SJSA1 (cell line): ENCODE data around the gene GATD1. TPM values are rescaled to one million over a fixed set of nuclear protein-coding genes. Genes with fewer than 3 reads are reported as not detected.

ENCODE experiments used
- DNase-seq, 2 experiments: peaks; one replicate each; pipeline ENCODE4 v3.0.0-alpha.2; 2015 to 2020; ENCODE audit warnings: low spot score in 2 of 2, low read depth in 1 of 2
- H3K27ac ChIP-seq: fragments of 250-450 bp; sonication (Bioruptor Pico); 2 replicates; pipeline ENCODE4 v1.5.1; 2020; ENCODE audit warnings: mild to moderate bottlenecking, moderate library complexity
- H3K27me3 ChIP-seq: fragments of 250-450 bp; sonication (Bioruptor Pico); replicated peaks from 2 replicates; pipeline ENCODE4 v1.5.1; 2020; ENCODE audit warnings: mild to moderate bottlenecking, moderate library complexity
- H3K36me3 ChIP-seq: fragments of 250-450 bp; sonication (Bioruptor Pico); 2 replicates; pipeline ENCODE4 v1.5.1; 2020; ENCODE audit warnings: mild to moderate bottlenecking
- H3K4me1 ChIP-seq: fragments of 250-450 bp; sonication (Bioruptor Pico); replicated peaks from 2 replicates; pipeline ENCODE4 v1.6.1; 2021; ENCODE audit warnings: mild to moderate bottlenecking
- H3K4me3 ChIP-seq: fragments of 250-450 bp; sonication (Bioruptor Pico); 2 replicates; pipeline ENCODE4 v1.5.1; 2020; ENCODE audit warnings: mild to moderate bottlenecking
- H3K9me3 ChIP-seq: fragments of 250-450 bp; sonication (Bioruptor Pico); replicated peaks from 2 replicates; pipeline ENCODE4 v1.5.1; 2020; ENCODE audit warnings: mild to moderate bottlenecking
- total RNA-seq: library from RNA; depleted of rRNA; stranded (reverse); fragments of >200 nt; shearing (Covaris generic); gene quantifications from 2 replicates; pipeline ENCODE4 v1.2.3, GENCODE V29; 2014

GATD1 gene
- total RNA-seq, 1 experiment from 2014 or later: 12.4 TPM

DNA sequence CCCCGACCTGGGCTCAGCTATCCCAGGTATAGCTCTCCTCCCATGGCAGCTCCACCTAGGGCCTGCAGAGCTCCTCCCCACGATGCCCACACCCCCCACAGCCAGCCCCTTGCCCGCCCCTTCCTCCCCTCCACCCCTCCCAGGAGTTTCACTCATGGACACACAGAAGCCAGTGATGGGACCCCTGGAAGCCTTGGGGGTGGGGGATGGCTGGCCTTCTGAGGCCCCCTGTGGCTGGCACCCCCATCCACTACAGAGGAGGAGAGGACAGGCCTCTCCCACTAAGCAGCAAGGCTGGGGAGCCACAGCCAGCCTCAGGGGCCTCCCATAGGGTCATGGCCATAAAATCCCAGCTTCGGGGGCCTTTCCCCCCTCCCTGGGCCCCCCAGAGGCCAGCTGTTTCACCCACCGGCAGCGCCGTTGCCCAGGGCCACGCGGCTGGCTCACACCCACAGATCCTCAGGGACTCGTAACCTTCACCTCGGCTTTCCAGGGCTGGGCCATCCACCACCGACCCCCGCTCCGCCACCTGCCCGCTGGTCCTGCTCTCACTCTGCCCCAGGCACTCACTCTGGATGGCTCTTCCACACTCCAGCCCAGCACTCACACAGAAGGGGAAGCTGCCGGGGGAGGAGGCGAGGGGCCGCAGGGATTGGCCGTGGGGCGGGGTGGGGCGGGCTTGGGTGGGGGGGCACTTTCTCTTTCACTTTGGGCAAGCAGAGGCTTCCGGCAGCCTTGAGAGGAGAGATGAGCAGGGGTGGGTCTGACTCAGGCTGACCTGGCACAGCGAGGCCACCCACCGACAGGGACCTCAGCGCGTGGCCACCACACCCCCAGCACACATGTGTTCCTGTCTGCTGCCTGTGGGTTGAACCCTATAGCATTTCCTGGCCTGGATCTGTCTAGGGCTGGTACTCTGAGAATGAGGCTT, 18.6 kb upstream of the GATD1 start:
- DNase-seq: peak; percentile 69 to 93
- H3K27me3 ChIP-seq: no peaks in the 10 kb centered on the region
- peak overlapping the region; percentile 38; the same call in 1 of the 2 replicates for H3K27ac ChIP-seq
- no peaks in the 10 kb centered on the region for H3K36me3 ChIP-seq
- H3K4me1 ChIP-seq: peaks cover 27% of the 10 kb centered on the region
- H3K9me3 ChIP-seq: no peaks in the 10 kb centered on the region
- H3K4me3 ChIP-seq: peak overlapping the region; percentile 57

DNA sequence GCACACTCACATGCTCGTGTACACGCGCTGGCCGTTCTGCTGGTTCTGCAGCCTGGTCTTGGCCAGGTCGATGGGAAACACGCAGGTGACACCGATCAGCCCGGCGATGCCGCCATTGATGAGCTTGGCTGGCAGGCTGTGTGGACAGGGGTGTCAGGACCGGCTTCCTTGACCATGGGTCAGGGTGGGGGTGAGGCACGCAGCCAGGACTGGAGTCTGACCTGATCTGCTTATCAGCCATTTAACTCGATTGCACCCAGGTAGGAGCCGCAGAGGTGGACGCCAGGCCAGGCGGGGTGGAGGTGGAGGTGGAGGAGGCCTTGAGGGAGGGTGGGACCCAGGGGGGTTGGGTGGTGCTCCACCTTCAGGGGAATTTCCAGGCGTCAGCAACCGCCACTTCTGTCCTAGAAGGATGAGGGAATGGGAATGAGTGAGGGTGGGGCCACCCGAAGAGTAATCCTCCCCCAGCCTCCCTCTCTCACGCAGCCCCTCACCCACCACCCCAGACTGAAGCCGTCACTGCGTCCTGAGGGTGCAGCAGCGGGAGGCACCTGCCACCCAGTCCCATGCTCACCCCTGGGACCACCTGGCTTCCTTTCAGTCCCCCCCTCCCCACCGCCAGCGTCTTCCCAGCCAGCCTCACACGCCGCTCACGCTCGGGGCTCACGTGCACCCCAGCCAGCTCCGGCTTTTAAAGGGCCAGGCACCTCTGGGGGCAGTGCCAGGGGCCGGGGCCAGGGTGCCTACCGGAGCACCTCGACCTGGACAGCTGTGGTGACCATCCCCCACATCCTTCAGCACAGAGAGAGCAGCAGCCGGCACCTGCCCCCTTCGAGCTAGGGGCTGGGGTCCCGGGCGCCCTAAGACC, 17.7 kb upstream of the GATD1 start:
- Histone ChIP-seq H3K4me1 (peaks cover 27% of the 10 kb centered on the region), H3K9me3 (no peaks in the 10 kb centered on the region), H3K27ac (no peak overlapping the region), H3K36me3 (no peaks in the 10 kb centered on the region), H3K4me3 (peak overlapping the region; percentile 43), H3K27me3 (no peaks in the 10 kb centered on the region)
- no peak for DNase-seq

DNA sequence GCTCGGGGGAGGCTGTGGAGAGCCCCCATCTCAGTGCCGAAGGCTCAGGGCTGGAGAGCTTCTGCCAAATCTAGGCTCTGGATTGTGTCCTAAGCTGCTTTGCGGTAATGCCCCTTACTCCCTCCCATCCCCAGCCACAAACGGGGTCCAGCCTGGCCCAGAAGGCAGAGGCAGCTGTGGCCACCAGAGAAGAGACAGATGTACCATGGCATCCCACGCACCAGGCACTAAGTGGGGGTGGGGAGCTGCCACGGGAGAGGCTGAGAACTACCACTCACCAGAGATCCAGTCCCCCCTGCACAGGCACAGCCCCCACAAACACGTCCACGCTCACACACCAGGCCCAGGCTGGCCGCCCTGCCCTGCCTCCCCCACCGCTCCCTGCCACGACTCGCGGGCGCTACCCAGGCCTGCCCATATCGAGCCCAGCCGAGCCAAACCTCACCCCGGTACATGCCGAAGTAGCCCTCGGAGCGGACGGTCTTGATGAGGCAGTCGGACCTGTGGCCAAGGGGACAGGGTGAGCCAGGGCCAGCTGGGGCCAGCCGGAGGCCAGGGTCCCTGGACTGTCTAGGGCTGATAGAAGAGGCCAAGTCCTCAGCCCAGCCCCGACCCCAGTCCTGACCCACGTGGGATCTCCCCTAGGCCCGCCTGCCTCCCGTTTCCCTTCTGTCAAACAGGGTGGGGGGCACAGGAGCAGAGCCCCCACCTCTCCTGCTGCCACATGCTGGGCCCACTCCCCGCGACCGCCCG, 16.9 kb upstream of the GATD1 start:
- Histone ChIP-seq H3K36me3 (no peaks in the 10 kb centered on the region), H3K27ac (no peak overlapping the region), H3K9me3 (no peaks in the 10 kb centered on the region), H3K4me1 (peaks cover 27% of the 10 kb centered on the region), H3K4me3 (no peak overlapping the region), H3K27me3 (no peaks in the 10 kb centered on the region)
- no peak for DNase-seq

DNA sequence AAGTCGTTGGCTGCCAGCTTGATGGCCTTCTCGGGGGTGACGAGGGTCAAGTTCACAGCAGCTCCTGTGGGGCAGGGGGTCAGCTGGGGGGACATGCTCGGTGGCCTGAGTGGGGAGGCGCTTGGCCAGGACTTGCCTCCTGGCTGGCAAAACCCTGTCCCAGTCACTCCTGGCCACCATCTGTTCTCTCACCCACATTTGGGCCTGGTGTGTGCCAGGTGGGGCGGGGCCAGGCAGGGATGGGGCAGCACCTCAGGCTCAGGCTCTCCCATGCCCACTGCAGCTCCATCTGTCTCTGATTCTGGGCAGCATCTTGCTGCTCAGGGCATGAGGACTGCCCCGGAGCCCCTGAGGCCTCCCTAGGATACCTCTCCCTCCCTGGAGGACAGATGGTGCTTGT, 16.3 kb upstream of the GATD1 start:
- H3K9me3 ChIP-seq: no peaks in the 10 kb centered on the region
- no peak overlapping the region for H3K4me3 ChIP-seq
- no peak overlapping the region for H3K27ac ChIP-seq
- H3K36me3 ChIP-seq: no peaks in the 10 kb centered on the region
- H3K27me3 ChIP-seq: no peaks in the 10 kb centered on the region
- no peak for DNase-seq
- peaks cover 27% of the 10 kb centered on the region for H3K4me1 ChIP-seq

DNA sequence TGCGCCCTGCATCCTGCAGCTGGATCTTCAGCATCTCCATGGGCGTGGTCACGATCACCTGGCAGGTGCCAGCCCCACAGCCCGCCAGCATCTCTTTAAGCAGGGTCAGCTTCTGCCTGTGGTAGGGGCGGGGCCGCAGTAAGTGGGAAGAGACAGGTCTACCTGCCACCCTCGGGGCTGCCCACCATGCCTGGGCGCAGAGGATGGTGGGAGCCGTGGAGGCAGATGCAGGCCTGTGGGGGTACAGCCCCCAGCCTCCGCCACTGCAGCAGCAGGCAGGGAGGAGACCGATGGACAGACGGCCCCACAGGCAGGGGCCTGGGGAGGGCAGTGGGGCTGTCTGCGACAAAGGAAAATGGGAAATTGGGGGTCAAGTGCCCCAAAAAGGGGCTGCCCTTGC, 15.6 kb upstream of the GATD1 start:
- H3K4me3 ChIP-seq: no peak overlapping the region
- no peaks in the 10 kb centered on the region for H3K9me3 ChIP-seq
- H3K27me3 ChIP-seq: no peaks in the 10 kb centered on the region
- peaks cover 23% of the 10 kb centered on the region for H3K4me1 ChIP-seq
- DNase-seq: no peak
- H3K27ac ChIP-seq: no peak overlapping the region
- no peaks in the 10 kb centered on the region for H3K36me3 ChIP-seq

DNA sequence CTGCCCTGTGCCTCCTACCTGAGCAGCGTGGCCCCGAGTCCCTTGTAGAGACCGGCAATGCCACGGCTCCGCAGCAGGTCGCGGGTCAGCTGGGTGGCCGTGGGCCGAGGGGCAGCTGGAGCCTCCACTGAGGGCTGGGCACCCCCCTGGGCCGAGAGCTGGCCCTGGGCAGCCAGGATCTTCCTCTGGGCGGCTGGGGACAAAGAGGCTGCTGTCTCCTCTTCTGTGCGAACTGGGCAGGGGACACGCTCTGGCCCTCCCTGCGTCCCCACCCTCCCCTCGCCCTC, 15.2 kb upstream of the GATD1 start:
- Histone ChIP-seq H3K27ac (no peak overlapping the region), H3K4me3 (no peak overlapping the region)

DNA sequence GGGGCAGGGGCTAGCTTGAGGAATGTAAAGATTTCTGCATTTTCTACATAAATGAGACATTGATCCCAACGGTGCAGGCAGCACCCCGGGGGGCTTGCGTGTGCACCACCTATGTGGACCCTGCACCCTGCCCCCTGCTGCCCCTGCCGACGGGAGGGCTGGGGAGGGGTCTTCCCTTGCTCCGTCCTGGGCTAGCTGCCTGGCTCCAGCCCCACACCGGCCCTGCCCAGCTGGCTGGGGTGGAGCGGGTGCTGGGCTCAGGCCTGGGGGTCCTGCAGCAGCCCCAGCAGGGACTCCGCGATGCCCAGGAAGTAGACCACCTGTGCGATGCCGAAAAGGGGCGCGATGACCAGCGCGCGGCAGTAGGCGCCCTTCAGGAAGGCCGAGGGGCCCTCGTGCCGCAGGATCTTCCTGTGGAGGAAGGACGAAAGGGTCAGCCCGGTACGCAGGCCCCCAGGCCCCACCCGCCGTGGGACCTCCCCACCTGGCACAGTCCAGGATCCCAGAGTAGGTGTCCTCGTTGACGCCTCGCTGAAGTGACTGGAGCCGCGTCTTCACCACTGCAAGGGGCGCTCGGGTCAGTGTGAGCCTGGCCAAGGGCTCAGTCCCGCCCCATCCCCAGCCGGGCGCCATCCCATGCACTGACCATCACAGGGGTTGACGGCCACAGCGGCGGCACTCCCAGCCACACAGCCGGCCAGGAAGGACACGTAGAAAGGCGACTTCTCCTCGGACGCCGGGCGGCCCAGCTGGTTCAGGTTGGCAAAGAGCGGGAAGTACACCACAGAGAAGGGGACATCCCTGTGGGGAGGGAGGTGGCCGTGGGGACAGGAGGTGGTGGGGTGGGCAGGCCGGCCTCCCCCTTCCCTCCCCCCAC, 14.6 kb upstream of the GATD1 start:
- Histone ChIP-seq H3K27me3 (no peaks in the 10 kb centered on the region), H3K9me3 (no peaks in the 10 kb centered on the region), H3K27ac (no peak overlapping the region), H3K36me3 (no peaks in the 10 kb centered on the region), H3K4me3 (no peak overlapping the region), H3K4me1 (peaks cover 15% of the 10 kb centered on the region)
- no peak for DNase-seq

More for the DNA sequence above, 15.2 kb upstream of the GATD1 start:
- no peak for DNase-seq
- Histone ChIP-seq H3K4me1 (peaks cover 21% of the 10 kb centered on the region), H3K9me3 (no peaks in the 10 kb centered on the region), H3K27me3 (no peaks in the 10 kb centered on the region), H3K36me3 (no peaks in the 10 kb centered on the region)

DNA sequence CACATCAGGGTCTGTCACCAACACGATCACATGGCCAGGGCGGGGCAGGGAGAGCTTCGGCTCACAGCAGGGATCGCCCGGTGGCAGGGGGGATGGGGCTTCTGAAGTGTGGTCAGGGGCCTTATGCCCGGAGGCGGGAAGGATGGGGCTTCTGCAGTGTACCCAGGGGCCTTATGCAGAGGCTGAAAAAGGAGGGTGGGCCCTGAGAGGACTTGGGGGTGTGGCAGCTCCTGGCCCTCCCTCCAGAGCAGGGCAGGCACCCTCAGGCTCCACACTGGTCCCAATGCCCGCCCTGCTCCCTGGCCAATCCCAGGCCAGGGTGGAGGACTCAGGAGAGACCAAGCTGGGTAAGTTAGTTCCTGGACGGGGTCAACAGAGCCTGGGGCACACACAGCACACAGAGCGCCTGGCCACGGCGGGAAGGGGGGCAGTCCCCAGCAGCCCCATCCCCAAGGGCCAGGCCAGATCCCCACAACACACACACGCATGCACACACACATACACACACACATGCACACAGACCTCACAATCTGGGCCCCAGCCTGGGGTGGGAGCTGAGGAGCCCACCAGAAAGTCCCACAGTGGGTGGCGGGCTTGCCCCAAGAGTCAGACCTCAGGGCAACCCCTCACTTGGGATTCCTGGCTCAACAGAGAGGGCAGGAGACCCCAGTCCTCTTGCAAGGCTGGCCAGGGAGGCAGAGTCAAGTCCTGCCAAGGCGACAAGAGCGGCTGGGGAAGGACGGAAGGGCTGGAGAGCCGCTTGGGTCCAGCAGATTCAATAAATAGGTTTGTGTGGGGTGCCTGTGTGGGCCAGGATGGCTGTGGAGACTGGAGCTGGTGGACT, 13.7 kb upstream of the GATD1 start:
- Histone ChIP-seq H3K36me3 (no peaks in the 10 kb centered on the region), H3K4me1 (peaks cover 8% of the 10 kb centered on the region), H3K9me3 (no peaks in the 10 kb centered on the region), H3K27me3 (no peaks in the 10 kb centered on the region), H3K4me3 (no peak overlapping the region), H3K27ac (no peak overlapping the region)
- DNase-seq: no peak

DNA sequence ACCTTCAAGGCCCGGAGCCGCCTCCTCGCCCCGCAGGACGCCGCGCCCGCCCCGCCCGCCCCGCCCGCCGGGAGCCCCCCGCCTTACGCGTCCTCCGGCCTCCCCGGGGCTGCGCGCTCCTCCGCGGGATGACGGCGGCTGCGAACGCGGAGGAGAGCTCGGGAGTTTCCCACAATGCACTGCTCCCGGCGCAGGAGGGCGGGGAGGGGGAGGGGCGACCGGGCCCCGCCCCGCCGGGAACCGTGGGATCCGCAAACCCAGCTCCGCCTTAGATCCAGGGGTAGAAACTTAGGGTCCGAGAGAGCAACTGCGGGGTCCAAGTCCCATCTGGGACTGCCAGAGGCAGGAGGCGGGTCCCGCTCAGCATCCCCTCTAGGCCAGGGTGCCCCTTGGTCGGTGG, 12.7 kb upstream of the GATD1 start, which contains the start of gene CEND1:
Gene CEND1, minus strand, starts transcription at position 148 of the 400 bp plus-strand sequence. CDS start 1,514 bp downstream, outside the sequence.
- H3K9me3 ChIP-seq: no peaks in the 10 kb centered on the region
- no peaks in the 10 kb centered on the region for H3K36me3 ChIP-seq
- no peak within 1 kb of the TSS for H3K27ac ChIP-seq
- H3K4me3 ChIP-seq: no peak within 1 kb of the TSS
- no peak for DNase-seq
- H3K27me3 ChIP-seq: no peaks in the 10 kb centered on the region
- H3K4me1 ChIP-seq: no peaks in the 10 kb centered on the region; the same call in 1 of the 2 replicates

DNA sequence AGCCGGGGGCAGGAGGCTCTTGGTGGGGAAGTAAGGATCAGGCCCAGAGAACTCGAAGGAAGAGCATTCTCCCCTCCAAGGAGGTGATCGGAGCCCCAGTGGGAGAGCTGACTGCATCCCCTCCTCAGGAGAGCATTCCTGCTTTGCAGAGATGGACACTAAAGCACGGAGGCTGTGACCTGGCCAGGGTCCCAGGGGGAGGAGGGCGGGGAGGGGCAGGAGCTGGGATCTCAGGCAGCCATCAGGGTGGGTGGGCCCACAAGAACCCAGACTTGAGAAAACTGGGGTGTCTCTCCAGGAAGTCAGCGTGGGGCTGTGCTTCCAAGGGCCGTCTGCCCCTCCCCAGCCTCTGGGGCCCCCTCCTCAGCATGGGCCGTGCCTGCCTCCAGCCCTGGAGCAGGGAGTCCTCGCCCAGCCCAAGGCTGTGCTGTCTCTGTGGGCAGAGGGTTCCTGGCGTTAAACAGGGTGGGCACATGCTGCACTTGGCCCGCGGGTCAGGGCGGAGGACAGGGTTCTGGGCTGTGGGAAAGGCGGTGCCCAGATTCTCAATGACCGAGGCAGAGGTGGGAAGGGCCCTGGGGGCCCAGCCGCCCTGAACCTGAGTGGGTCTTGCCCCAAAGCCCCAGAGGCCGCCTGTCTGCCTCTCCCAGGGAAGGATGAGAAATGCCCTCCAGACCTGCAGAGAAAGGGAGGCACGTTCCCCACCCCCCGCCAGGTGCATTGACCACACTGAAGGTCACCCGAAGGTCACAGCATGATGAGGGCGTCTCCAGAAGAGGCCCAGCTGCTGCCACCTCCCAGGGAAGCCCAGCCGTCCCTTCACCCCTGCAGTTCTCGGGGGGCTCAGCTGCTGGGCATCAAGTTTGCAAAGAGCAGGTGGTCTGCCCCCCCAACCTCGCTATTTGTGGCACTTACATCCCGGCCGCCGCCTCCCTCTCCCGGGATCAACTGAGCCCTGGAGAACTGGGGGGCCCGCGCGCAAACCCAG, 12.0 kb upstream of the GATD1 start:
- DNase-seq: no peak
- Histone ChIP-seq H3K9me3 (no peaks in the 10 kb centered on the region), H3K4me3 (no peak overlapping the region), H3K27me3 (no peaks in the 10 kb centered on the region), H3K36me3 (no peaks in the 10 kb centered on the region), H3K4me1 (no peaks in the 10 kb centered on the region), H3K27ac (no peak overlapping the region)

DNA sequence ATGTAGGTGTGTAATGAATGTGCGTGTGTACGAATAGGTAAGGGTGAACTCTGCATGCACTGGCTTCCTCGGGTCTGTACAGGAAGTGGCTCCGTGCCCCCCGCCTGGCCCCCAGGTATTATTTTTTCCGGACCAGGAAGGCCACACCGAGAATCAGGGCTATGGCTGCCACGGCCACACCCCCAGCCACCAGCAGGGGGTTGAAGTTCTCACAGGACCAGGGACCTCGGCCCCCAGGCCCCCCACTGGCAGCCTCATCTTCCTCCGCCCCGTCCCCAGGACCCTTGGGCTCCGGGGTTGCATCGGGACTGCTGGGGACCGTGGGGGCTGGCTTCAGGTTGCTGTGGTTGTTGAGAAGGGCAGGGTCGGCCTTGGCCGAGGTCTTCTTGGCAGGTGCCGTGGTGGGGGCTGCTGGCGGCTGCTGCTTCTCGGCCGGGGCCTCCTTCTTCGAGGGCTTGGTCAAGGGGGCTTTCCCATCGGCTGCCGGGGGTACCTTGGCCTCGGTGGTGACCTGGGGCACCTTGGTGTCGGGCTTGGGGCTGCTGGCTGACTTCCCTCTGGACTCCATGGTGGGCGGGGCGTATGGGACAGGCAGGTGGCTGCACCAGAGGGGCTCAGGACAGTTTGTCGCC, 10.8 kb upstream of the GATD1 start:
- Histone ChIP-seq H3K4me3 (no peak overlapping the region), H3K27ac (no peak overlapping the region), H3K36me3 (no peaks in the 10 kb centered on the region), H3K27me3 (no peaks in the 10 kb centered on the region), H3K4me1 (no peaks in the 10 kb centered on the region), H3K9me3 (no peaks in the 10 kb centered on the region)
- DNase-seq: no peak
